Endothelial cell (in vitro differentiated cells): ENCODE measurements around the gene XPO1. TPM values are rescaled to one million over a fixed set of nuclear protein-coding genes. Genes with fewer than 3 reads are reported as not detected.

Experiments used
- DNase-seq: peaks from one replicate; pipeline ENCODE4 v3.0.0; 2021; ENCODE audit warnings: low spot score
- H3K27ac Mint-ChIP-seq: one replicate; pipeline ENCODE4 v1.8.0; 2021; ENCODE audit warnings: mixed read lengths, inconsistent platforms; ENCODE audit not compliant: unreplicated experiment
- H3K27me3 Mint-ChIP-seq: one replicate; pipeline ENCODE4 v1.8.0; 2021; ENCODE audit warnings: mild to moderate bottlenecking, moderate library complexity, mixed read lengths, inconsistent platforms; ENCODE audit not compliant: unreplicated experiment
- H3K36me3 Mint-ChIP-seq: one replicate; pipeline ENCODE4 v1.8.0; 2021; ENCODE audit warnings: mild to moderate bottlenecking, low read depth, mixed read lengths, inconsistent platforms; ENCODE audit not compliant: unreplicated experiment
- H3K4me1 Mint-ChIP-seq: one replicate; pipeline ENCODE4 v1.8.0; 2021; ENCODE audit warnings: mild to moderate bottlenecking, mixed read lengths, inconsistent platforms; ENCODE audit not compliant: unreplicated experiment
- H3K4me3 Mint-ChIP-seq: one replicate; pipeline ENCODE4 v1.8.0; 2021; ENCODE audit warnings: mild to moderate bottlenecking, mixed read lengths, inconsistent platforms; ENCODE audit not compliant: unreplicated experiment
- H3K9me3 Mint-ChIP-seq: one replicate; pipeline ENCODE4 v1.8.0; 2021; ENCODE audit warnings: mixed read lengths, inconsistent platforms; ENCODE audit not compliant: unreplicated experiment
- CTCF ChIP-seq: fragments of 200-600 bp; sonication (generic); IDR thresholded peaks from one replicate; pipeline ENCODE4 v1.5.0; 2021; ENCODE audit warnings: antibody characterized with exemption; ENCODE audit not compliant: unreplicated experiment
- total RNA-seq: library from RNA; stranded (reverse); fragmentation: NEBNext Ultra II Directional; extraction: Animal tissue kit (Norgen Biotek cat#: 25700); gene quantifications from one replicate; pipeline ENCODE4 v1.2.1, GENCODE V29; 2021; ENCODE audit not compliant: unreplicated experiment

Gene XPO1
- total RNA-seq, 1 donor from 2014 or later, result 138 TPM

- H3K4me3 Mint-ChIP-seq, result no peak overlapping the region
- no peak for DNase-seq
- peaks cover 2% of the 10 kb centered on the region for H3K27me3 Mint-ChIP-seq
- H3K27ac Mint-ChIP-seq, result peak overlapping the region; percentile 46
- H3K4me1 Mint-ChIP-seq, result peaks cover 7% of the 10 kb centered on the region
- no peak for TF ChIP-seq CTCF
- no peaks in the 10 kb centered on the region for H3K36me3 Mint-ChIP-seq
- H3K9me3 Mint-ChIP-seq, result no peaks in the 10 kb centered on the region
Observed at GRCh38 chr2:61575447-61575859, 37.3 kb upstream of the XPO1 start.

- Mint-ChIP-seq H3K27ac (no peak overlapping the region), H3K36me3 (no peaks in the 10 kb centered on the region), H3K9me3 (no peaks in the 10 kb centered on the region), H3K27me3 (peaks cover 5% of the 10 kb centered on the region), H3K4me3 (no peak overlapping the region), H3K4me1 (no peaks in the 10 kb centered on the region)
- TF ChIP-seq CTCF, result no peak
- no peak for DNase-seq
Observed at GRCh38 chr2:61566566-61566965, 28.4 kb upstream of the XPO1 start.

- Mint-ChIP-seq H3K27me3 (peaks cover 5% of the 10 kb centered on the region), H3K36me3 (no peaks in the 10 kb centered on the region), H3K4me1 (no peaks in the 10 kb centered on the region), H3K9me3 (no peaks in the 10 kb centered on the region), H3K27ac (no peak overlapping the region), H3K4me3 (no peak overlapping the region)
- no peak for TF ChIP-seq CTCF
- DNase-seq, result no peak
Observed at GRCh38 chr2:61562615-61563014, 24.5 kb upstream of the XPO1 start.

- no peaks in the 10 kb centered on the region for H3K4me1 Mint-ChIP-seq
- no peak for TF ChIP-seq CTCF
- H3K4me3 Mint-ChIP-seq, result no peak overlapping the region
- H3K36me3 Mint-ChIP-seq, result no peaks in the 10 kb centered on the region
- H3K9me3 Mint-ChIP-seq, result no peaks in the 10 kb centered on the region
- H3K27me3 Mint-ChIP-seq, result no peaks in the 10 kb centered on the region
- no peak for DNase-seq
- no peak overlapping the region for H3K27ac Mint-ChIP-seq
Observed at GRCh38 chr2:61558160-61558559, 20.0 kb upstream of the XPO1 start.

- H3K4me1 Mint-ChIP-seq, result no peaks in the 10 kb centered on the region
- no peaks in the 10 kb centered on the region for H3K9me3 Mint-ChIP-seq
- no peak overlapping the region for H3K4me3 Mint-ChIP-seq
- no peaks in the 10 kb centered on the region for H3K36me3 Mint-ChIP-seq
- no peak for DNase-seq
- no peak overlapping the region for H3K27ac Mint-ChIP-seq
- no peaks in the 10 kb centered on the region for H3K27me3 Mint-ChIP-seq
- TF ChIP-seq CTCF, result no peak
Observed at GRCh38 chr2:61557381-61557780, 19.2 kb upstream of the XPO1 start.
